Keratinocyte (primary cell): ENCODE results near the gene CCN5. TPM values are rescaled to one million over a fixed set of nuclear protein-coding genes. Genes with fewer than 3 reads are reported as not detected.

ENCODE experiments used
- DNase-seq: peaks from one replicate; pipeline ENCODE4 v3.0.0-alpha.2; 2011; ENCODE audit warnings: low read depth, missing footprints, low spot score
- FAIRE-seq: peaks from 2 replicates; lab custom pipeline; 2011; peaks lifted over from hg19 to GRCh38; lab: Jason Lieb, UNC
- H2AFZ ChIP-seq: 2 replicates; pipeline ENCODE4 v1.6.0; 2012; ENCODE audit warnings: low read length, control low read depth, inconsistent platforms; ENCODE audit not compliant: control insufficient read depth
- H3K27ac ChIP-seq: 2 replicates; pipeline ENCODE4 v1.5.1; 2011; ENCODE audit warnings: low read length; ENCODE audit not compliant: control insufficient read depth, insufficient read depth
- H3K27me3 ChIP-seq: 3 replicates; pipeline ENCODE4 v1.6.0; 2011; ENCODE audit warnings: low read length; ENCODE audit not compliant: control insufficient read depth, insufficient read depth; ENCODE audit errors: extremely low read depth
- H3K36me3 ChIP-seq, 2 experiments: 2 replicates in 1 of 2; 3 replicates in 1 of 2; pipeline ENCODE4 v1.5.1; 2011; ENCODE audit warnings: low read length in 2 of 2, mild to moderate bottlenecking in 1 of 2; ENCODE audit not compliant: control insufficient read depth in 2 of 2, insufficient read depth in 2 of 2; ENCODE audit errors: extremely low read depth in 1 of 2
- H3K4me1 ChIP-seq: 3 replicates; pipeline ENCODE4 v1.5.1; 2011; ENCODE audit warnings: low read length; ENCODE audit not compliant: control insufficient read depth, insufficient read depth; ENCODE audit errors: extremely low read depth
- H3K4me2 ChIP-seq: 3 replicates; pipeline ENCODE4 v1.6.0; 2011; ENCODE audit warnings: low read depth, low read length; ENCODE audit not compliant: control insufficient read depth, insufficient read depth; ENCODE audit errors: extremely low read depth
- H3K4me3 ChIP-seq, 3 experiments: fragments of 200-600 bp in 1 of 3; sonication (generic) in 1 of 3; 2 replicates in 2 of 3; 3 replicates in 1 of 3; pipeline ENCODE4 v1.5.1; 2011 to 2016; ENCODE audit warnings: low read length in 3 of 3, mild to moderate bottlenecking in 3 of 3, control low read depth in 2 of 3, inconsistent platforms in 1 of 3, low read depth in 1 of 3, mixed read lengths in 1 of 3, mixed run types in 1 of 3, moderate library complexity in 1 of 3; ENCODE audit not compliant: control insufficient read depth in 2 of 3, insufficient read depth in 2 of 3; ENCODE audit errors: extremely low read depth in 1 of 3
- H3K79me2 ChIP-seq: 2 replicates; pipeline ENCODE4 v1.6.0; 2012; ENCODE audit warnings: low read length; ENCODE audit not compliant: control insufficient read depth, insufficient read depth
- H3K9ac ChIP-seq: 3 replicates; pipeline ENCODE4 v1.6.0; 2011; ENCODE audit warnings: low read length; ENCODE audit not compliant: control insufficient read depth, insufficient read depth; ENCODE audit errors: extremely low read depth
- H3K9me1 ChIP-seq: 3 replicates; pipeline ENCODE4 v1.6.0; 2011; ENCODE audit warnings: low read length; ENCODE audit not compliant: control insufficient read depth, insufficient read depth; ENCODE audit errors: extremely low read depth
- H3K9me3 ChIP-seq: 2 replicates; pipeline ENCODE4 v1.5.1; 2012; ENCODE audit warnings: low read depth, low read length; ENCODE audit not compliant: control insufficient read depth
- H4K20me1 ChIP-seq: 3 replicates; pipeline ENCODE4 v1.6.0; 2011; ENCODE audit warnings: low read length; ENCODE audit not compliant: control insufficient read depth, insufficient read depth; ENCODE audit errors: extremely low read depth
- EZH2 ChIP-seq: IDR thresholded peaks from one replicate; pipeline ENCODE4 v1.6.1; 2012; ENCODE audit warnings: inconsistent platforms, mild to moderate bottlenecking, low read length, moderate library complexity
- dilution Hi-C: fragments of 300-500 bp; cut with MboI; formaldehyde crosslinking; loops from one replicate; pipeline ENCODE4 v1.7.0; 2020; ENCODE audit warnings: low sequenced_read_pairs; ENCODE audit not compliant: extremely low pct_ligation_motif_present
- polyA plus RNA-seq, 5 experiments: library from polyadenylated mRNA; depleted of rRNA in 3 of 5; stranded (reverse) in 3 of 5; stranded (forward) in 1 of 5; unstranded in 1 of 5; fragments of >200 nt; gene quantifications; 1 replicate in 1 of 5; 2 replicates in 3 of 5; 3 replicates in 1 of 5; pipeline versions ENCODE4 v1.2.1 to v1.2.3, GENCODE V29; 2011 to 2012; ENCODE audit warnings: missing spikeins in 2 of 5, low read depth in 1 of 5, low replicate concordance in 1 of 5
- TF ChIP-seq, protein P1 (sequence below), 3 experiments: IDR thresholded peaks in 1 of 3; conservative IDR thresholded peaks in 1 of 3; optimal IDR thresholded peaks in 1 of 3; 2 replicates in 2 of 3; 3 replicates in 1 of 3; pipeline versions ENCODE3 to v1.5.1; 2011; ENCODE audit warnings: low read length in 3 of 3, mild to moderate bottlenecking in 3 of 3, moderate library complexity in 2 of 3, control low read depth in 1 of 3, inconsistent platforms in 1 of 3; ENCODE audit not compliant: insufficient read depth in 2 of 3; ENCODE audit errors: extremely low read depth in 1 of 3

Gene CCN5
- polyA plus RNA-seq, 1 donor (not counting 4 experiments of a cell fraction or from before 2014, with no cell fraction given) = not detected

GRCh38 chr20:44768256-44768655 lies 53.1 kb downstream of the CCN5 start:
- FAIRE-seq (no peak), DNase-seq (no peak)
- no peak for TF ChIP-seq EZH2
- TF ChIP-seq, protein P1, sequence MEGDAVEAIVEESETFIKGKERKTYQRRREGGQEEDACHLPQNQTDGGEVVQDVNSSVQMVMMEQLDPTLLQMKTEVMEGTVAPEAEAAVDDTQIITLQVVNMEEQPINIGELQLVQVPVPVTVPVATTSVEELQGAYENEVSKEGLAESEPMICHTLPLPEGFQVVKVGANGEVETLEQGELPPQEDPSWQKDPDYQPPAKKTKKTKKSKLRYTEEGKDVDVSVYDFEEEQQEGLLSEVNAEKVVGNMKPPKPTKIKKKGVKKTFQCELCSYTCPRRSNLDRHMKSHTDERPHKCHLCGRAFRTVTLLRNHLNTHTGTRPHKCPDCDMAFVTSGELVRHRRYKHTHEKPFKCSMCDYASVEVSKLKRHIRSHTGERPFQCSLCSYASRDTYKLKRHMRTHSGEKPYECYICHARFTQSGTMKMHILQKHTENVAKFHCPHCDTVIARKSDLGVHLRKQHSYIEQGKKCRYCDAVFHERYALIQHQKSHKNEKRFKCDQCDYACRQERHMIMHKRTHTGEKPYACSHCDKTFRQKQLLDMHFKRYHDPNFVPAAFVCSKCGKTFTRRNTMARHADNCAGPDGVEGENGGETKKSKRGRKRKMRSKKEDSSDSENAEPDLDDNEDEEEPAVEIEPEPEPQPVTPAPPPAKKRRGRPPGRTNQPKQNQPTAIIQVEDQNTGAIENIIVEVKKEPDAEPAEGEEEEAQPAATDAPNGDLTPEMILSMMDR (optimal IDR thresholded peaks at IDR 0.05 in 1 of 3, IDR thresholded peaks at IDR 0.05 in 1 of 3, conservative IDR thresholded peaks at IDR 0.05 in 1 of 3; ENCODE audit: extremely low read depth in 1 of 3, insufficient read depth in 2 of 3, low read length in 3 of 3) = no peak
- no peaks in the 10 kb centered on the region for H4K20me1 ChIP-seq
- H3K4me3 ChIP-seq = no peak overlapping the region
- peaks cover 22% of the 10 kb centered on the region for H3K27me3 ChIP-seq
- H3K9ac ChIP-seq = no peak overlapping the region
- no peaks in the 10 kb centered on the region for H3K36me3 ChIP-seq
- H3K27ac ChIP-seq = no peak overlapping the region
- H3K9me3 ChIP-seq = no peaks in the 10 kb centered on the region
- H3K4me2 ChIP-seq = no peak overlapping the region
- no peaks in the 10 kb centered on the region for H3K9me1 ChIP-seq
- no peak overlapping the region for H2AFZ ChIP-seq
- no peaks in the 10 kb centered on the region for H3K79me2 ChIP-seq
- H3K4me1 ChIP-seq = peaks cover 9% of the 10 kb centered on the region
- dilution Hi-C loops = loop anchor here (25.0 kb wide), 1 partner anchor 94 kb away; no protein-coding TSS in a partner anchor

DNA sequence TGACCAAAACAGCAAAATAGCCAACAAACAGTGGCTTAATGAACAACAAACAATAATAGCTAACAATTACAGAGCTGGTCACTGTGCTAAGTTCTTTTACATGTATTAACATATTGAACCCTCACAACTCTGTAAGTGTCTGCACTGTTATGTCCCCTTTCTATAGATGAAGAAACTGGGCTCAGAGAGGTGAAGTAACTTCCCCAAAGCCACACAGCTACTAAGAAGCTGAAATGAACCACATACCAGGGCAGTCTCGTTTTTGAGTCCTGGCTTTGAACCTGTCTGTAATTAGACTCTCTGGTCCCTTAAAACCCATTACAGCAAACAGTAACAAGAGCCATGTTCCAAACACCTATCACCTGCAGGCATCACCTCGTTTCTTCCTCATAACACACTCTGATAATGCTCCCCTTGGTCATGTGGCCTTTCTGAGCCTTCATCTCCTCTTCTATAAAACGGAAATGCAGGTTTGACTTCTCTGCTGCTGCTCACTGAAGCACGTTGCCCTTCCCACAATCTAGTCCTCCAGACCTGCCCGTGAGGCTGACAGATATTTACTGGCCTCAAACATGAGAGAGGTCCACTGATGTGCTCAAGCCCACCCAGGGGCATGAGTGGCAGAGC lies 53.8 kb downstream of the CCN5 start:
- FAIRE-seq (no peak), DNase-seq (no peak)
- no peaks in the 10 kb centered on the region for H3K9me1 ChIP-seq
- H3K9me3 ChIP-seq = no peaks in the 10 kb centered on the region
- no peaks in the 10 kb centered on the region for H3K79me2 ChIP-seq
- dilution Hi-C loops = loop anchor here (25.0 kb wide), 1 partner anchor 93 kb away; no protein-coding TSS in a partner anchor
- no peak overlapping the region for H3K4me2 ChIP-seq
- peaks cover 9% of the 10 kb centered on the region for H3K4me1 ChIP-seq
- H3K4me3 ChIP-seq = no peak overlapping the region
- no peak overlapping the region for H3K27ac ChIP-seq
- H3K9ac ChIP-seq = no peak overlapping the region
- no peak for TF ChIP-seq EZH2
- TF ChIP-seq, protein P1 (optimal IDR thresholded peaks at IDR 0.05 in 1 of 3, IDR thresholded peaks at IDR 0.05 in 1 of 3, conservative IDR thresholded peaks at IDR 0.05 in 1 of 3; ENCODE audit: extremely low read depth in 1 of 3, insufficient read depth in 2 of 3, low read length in 3 of 3) = no peak
- H3K27me3 ChIP-seq = peaks cover 22% of the 10 kb centered on the region
- no peak overlapping the region for H2AFZ ChIP-seq
- H3K36me3 ChIP-seq = no peaks in the 10 kb centered on the region
- no peaks in the 10 kb centered on the region for H4K20me1 ChIP-seq
